HT1080 (cell line): Measurements from ENCODE around the gene ERFL. TPM values are rescaled to one million over a fixed set of nuclear protein-coding genes. Genes with fewer than 3 reads are reported as not detected.
"Not testable (repeated sequence)": the region's sequence is repeated elsewhere in the genome, so short reads cannot be mapped to it uniquely, and the experiment has no call there.

Experiments
- DNase-seq: peaks from one replicate; pipeline ENCODE4 v3.0.0-alpha.2; 2015; ENCODE audit warnings: low read depth
- total RNA-seq: library from RNA; depleted of rRNA; stranded (reverse); fragments of >200 nt; shearing (Covaris generic); gene quantifications from 2 replicates; pipeline ENCODE4 v1.2.3, GENCODE V29; 2014

ERFL gene
- total RNA-seq, 1 experiment from 2014 or later = 0.72 TPM

DNA sequence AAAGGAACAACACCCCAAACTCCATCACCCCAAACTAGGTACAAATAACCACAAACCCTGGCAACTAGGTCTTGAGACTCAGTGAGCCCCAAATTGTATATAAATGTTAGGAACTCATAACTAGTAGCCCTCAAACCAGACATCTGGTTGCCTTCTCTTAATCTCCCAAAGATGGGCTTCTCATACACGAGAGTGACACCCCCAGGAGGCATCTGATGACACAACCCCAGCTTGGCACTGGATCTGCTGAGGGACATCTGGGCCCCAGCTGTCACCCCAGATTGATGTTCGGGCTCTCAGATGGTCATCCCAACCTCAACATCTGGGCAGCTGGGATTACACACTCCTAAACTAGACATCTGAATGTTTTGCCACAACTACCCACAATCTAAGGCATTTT is 16.1 kb upstream of the ERFL start:
- no peak for DNase-seq

DNA sequence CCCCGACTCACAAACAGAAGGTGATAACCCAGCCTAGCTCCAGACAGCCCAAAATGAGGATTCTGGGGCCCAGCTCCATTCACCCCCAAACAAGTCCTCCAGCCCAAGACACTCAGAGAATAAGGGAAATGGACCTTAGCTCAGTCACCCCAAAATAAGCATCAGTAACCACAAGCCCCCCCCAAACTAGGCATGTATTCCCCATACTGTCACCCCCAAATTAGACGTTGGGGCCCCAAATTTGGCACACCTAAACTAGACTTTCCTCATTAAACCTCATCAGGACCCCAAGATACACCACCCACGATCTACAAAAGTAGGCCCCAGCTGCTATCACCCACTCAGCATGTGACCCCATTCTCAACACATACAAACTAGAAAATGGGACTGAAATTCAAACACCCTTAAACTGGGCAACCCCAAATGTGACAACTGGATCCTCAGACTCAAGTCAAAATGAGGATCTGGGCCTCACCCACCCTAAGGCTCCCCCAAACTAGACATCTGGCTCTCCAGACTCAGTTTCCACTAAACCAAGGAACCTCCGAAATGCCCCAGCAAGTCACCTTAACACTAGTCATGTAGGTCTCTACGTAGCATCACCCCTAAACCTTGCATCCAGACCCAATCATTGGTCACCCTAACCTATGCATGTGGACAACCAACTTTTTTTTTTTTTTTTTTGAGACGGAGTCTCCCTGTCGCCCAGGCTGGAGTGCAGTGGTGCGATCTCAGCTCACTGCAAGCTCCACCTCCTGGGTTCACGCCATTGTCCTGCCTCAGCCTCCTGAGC is 13.4 kb upstream of the ERFL start:
- DNase-seq = no peak

DNA sequence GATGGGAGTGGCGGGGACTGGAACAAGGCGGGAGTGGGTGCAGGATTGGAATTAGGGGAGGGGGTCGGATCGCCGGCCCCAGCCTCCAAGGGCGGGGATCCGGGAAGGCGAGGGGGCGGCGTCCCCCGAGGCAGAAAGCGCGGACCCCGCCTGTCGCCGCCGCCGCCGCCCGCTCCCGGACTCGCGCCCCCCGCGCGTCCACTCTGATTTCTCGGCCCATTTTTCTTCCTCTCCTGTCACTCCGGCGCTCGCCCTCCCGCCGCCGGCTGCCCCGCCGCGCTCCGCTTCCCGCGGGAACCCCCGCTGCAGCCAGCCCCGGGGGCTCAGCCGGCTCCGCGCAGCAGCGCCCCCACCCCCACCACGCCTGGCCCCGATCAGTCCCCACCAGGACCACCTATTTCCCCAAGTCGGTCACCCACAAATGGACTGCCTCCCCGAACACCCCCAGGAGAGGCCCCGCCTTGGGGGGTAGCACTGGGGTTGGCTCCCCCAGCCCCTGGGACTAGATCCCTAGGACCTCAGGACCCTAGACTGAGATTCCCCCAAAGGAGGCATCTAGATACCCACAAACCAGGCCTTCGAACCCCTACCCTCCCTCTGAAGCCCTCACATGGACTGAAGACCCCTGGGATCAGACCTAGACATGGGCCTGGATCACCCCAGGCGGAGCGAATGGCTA is 12.6 kb upstream of the ERFL start:
- no peak for DNase-seq

DNA sequence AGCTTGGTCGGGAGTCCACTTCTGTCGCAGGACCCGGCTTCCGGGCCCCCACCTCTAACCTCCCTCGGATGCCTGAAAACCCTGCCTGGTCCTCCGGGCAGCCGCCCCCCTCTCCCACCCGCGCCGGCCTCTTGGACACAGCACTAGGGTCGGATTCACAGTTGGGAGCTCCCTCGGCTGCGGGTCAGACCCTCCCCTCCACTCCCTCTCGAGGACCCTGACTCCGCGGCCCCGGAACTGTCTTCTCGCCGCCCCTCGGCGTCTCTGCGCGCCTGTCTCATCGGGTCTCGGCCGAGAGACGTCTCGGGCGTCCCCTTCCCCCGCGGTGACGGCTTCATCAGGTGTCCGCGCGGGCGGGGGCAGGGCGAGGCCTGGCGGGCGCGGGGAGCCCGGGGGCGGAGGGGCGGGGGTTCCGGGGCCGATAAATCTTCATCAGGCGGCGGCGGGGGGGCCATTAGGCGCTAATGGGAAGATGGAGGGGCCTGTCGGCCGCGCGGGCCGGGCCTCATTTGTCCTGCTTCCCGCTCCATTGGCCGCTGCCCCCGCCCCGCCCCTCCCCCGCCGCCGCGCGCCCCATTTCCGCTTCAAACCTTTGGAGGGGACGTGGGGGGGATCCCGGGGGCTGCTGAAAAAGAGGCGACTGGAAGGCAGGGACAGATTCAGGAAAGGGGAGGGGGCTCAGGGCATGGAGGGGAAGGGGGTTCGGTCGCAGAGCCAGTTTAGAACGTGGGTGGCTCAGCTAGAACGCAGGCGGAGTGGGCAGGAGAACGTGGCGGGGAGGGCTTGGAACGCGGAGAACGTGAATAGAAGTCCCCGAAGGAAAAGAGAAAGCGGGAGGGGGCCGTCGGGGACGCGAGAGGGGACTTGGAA is 11.8 kb upstream of the ERFL start:
- peak; percentile 31 for DNase-seq

DNA sequence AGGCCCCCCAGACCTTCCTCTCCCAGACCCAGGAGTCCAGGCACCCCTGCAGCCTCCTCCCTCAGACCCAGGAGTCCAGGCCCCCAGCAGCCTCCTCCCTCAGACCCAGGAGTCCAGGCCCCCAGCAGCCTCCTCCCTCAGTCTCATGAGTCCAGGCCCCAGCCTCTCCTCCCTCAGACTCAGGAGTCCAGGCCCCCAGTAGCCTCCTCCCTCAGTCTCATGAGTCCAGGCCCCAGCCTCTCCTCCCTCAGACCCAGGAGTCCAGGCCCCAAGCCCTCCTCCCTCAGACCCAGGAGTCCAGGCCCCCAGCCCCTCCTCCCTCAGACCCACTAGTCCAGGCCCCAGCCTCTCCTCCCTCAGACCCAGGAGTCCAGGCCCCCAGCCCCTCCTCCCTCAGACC is 11.0 kb upstream of the ERFL start:
- DNase-seq = not testable (repeated sequence)

DNA sequence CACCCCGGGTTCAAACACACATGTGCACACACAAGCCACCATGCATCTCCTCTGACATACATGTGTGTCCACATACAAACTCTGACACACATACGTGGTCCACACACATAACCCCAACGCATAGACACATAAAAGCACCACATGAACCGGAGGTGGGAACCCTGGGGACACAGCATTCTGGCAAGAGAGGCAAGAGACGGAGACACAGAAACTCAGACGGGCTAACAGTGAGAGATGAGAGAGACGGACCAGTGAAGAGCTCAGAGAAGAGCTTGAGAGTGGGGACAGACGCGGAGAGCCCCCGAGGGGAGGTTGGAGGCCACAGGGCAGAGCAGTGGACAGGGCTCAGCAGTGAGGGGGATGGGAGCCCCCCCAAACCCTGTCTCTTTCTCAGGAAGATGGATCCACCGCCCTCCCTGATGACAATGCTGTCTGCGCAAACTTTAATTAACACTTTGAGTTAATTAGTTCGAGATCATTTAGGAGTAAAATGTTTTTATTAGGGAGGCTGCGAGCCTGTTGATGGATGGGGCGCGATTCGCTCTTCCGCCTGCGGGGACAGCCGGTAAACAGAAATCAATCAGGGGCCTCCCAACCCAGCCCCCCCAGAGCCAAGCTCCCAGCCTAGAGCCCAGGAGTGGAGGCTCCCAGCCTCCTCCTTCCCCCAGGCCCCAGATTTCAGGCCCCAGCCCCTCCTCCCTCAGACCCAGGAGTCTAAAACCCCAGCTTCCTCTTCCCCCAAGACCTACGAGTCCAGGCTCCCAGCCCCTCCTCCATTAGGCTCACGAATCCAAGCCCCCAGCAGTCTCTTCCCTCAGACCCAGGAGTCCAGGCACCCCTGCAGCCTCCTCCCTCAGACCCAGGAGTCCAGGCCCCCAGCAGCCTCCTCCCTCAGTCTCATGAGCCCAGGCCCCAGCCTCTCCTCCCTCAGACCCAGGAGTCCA is 9.5 kb upstream of the ERFL start:
- no peak for DNase-seq

DNA sequence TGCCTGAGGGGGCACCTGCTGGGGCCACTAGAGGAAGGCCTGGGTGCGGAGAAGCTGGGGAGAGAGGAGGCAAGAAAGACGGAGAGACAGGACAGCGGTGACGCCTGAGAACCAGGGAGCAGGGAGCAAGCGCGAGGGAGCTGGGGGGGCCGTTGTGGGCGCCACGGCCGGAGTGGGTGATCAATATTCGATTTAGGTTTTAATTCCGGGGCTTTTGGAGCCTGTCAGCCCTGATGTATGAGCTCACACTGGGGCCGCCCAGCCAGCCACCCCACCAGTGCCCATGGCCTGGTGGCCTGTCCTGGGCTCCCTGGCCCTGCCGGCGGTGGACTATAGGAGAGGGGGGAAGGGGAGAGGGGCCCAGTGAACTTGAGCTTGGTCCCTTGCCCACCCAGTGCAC is 8.7 kb upstream of the ERFL start:
- no peak for DNase-seq

DNA sequence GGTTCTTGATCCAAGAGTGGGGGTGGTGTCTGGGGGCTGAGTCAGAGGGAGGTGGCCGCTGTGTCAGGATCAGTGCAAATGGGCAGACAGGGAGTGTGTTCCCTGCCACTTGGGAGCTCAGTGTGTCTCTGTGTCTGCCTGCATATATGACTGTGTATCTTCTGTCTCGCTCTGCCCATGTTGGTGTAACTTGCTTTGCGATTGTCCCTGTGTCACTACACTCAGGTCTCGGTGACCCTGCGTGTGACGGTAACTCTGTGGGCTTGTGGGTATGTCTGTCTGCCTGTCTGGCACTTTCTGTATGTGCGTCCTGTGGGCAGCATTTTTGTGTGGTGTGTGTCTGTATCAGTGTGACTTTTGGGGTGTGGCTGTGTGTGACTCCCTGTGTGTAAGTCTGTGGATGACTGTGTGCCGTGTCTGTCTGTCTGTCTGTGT is 8.2 kb upstream of the ERFL start:
- peak; percentile 39 for DNase-seq

DNA sequence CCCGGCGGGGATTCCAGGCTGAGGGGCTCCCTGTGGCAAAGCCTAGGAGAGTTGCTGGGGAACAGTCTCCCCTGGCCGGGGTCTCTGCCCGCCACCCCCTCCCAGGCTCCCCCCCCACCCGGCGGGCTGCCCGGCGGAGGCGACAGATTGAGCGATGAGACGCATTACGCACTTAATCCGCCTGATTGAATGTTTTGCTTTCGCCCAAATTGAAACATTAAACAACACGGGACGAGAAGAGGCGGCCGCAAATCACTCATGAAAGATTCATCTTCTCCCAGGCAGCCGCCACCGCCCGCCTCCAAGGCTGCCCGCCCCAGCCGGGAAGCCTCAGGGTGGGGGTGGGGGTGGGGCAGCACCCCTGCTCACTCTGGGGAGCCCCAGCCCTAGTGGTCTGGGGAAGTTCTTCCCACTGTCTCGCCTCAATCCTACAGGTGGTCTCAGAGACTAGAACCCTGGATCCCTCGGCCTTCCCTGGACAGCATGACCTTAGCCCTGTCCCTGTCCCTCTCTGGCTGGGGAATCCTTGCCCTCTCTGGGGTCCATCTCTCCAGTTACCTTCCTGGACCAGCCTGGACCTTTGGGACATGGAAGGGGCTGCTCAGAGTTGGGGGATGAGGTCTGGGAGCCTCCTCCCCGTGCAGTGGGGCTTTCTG is 7.6 kb upstream of the ERFL start:
- no peak for DNase-seq

DNA sequence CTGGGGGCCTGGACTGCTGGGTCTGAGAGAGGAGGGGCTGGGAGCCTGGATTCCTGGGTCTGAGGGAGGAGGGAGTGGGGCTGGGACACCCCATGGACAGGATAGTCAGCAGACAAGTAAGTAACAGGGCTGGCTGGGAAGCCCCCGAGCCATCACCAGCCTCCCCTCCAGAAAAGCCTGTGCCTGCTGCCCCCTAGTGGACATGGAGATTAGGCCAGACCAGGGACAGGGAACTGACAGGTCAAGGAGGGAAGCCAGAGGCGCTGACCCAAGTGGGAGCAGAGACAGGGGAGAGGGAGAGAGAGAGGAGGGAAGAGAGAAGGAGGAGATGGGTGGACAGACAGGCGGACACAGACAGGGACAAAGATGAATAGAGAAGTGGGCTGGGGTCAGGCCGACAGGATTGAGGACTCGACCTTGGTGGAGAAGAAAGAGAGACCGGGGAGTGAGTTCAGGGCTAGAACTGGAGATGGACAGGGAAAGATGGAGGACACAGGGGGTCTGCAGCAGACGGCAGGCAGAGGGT is 6.7 kb upstream of the ERFL start:
- peak; percentile 57 for DNase-seq

DNA sequence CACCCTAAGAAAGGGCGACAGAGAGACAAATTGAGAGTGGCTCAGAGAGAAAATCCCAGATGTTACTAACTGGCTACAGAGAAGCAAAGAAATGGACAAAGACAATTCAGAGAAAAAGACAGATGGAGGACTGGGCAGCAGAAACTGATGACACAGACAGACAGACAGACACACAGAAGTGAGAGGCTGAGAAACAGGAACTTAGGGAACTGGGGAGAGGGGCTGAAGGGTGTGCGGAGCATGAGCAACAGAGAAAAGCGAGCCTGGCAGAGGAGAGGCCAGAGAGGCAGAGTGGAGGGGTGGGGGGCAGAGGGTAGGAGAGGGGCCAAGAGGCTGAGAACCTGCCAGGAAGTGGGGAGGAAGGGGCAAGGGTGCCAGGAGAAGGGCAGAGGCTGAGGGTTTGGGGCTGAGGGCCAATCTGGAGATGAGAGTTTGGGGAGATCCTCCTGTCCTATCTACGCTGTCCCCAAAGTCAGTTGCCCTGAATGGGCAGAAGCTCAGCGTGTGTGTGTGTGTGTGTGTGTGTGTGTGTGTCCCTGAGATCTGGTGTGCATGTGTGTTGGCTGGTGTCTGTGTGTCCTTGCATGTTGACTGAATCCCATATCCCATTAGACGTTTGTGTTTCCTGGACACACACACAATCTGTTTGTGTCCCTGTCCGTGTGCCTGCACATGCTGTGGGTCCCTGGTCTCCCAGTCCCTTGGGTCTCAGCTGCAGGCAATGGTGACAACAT is 5.6 kb upstream of the ERFL start:
- DNase-seq = no peak

DNA sequence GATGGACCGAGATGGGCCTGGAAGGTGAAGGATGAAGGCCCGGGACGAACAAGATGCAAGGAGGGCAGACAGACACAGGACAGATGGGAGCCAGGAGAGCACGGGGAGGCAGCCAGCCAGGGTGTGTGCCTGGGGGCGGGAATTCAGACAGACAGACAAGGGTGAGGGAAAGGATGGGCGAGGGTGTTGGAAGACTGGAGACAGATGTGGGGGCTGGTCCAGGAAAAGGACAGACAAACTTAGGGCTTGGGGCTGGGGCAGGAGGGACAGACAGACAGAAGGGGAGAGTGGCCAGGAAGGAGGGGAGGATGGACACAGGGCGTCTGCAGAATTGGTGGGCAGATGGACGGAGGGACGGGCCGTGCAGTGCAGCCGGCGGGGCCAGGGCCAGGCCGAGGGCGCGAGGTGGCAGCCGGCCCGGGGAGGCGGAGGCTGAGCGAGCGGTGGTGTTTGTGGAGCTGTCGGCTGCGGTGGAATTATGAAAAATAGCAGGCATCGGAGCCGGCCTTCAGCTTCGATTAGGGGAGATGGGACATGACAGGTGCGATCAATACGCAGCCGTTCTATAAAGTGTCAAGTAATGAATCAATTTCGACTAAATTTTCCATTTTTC is 4.6 kb upstream of the ERFL start:
- no peak for DNase-seq

DNA sequence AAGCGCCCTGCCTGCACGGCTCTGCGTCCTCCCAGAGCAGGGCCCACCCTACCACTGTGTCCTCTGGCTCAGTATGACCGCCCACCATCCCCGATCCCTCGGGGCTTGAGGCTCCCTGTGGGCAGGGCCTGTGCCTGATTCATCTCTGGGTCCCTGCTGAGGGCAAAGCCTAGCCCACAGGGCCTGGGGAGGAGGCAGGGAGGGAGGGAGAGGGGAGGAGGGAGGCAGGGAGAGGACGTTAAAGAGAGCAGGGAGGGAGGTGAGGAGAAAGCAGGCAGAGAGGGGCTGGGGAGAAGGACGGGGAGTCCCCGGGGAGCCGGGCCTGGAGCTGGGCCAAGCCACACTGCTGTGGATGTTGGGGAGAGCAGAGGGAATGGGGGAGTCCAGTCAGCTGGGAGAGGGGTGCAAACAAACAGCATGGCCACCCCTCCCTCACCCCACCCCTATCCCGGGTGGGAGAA is 4.0 kb upstream of the ERFL start:
- DNase-seq = no peak

DNA sequence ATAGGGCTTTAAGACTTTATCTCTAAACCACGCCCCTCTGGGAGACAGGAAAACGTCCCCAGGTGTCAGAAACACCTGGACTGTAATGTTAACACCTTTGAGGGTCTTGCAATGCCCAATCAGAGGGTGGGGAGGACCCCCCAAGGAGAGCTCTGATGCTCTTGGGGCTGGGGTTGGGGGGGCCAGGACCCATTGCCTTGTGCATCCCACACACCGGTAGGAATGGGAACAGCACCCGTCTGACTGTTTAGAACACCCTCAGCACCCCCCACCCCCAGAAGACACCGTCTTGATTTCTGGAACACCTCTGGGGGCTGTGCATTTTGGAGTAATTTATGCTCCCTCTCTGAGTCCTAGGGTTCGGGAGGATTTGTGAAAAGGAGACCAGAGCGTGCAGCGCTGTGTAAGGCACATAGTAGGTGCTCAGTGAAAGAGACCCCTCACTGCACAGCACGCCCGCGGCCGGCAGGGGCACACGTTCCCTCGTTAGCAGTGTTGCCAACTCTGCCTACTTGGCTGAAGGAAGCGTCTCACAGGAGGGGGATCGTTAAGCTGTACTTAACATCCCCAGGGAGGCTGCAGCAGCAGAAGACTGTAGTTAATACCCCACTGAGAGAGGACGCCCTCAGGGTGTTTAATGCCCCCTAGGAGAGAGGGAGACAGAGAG is 2.8 kb upstream of the ERFL start:
- no peak for DNase-seq

DNA sequence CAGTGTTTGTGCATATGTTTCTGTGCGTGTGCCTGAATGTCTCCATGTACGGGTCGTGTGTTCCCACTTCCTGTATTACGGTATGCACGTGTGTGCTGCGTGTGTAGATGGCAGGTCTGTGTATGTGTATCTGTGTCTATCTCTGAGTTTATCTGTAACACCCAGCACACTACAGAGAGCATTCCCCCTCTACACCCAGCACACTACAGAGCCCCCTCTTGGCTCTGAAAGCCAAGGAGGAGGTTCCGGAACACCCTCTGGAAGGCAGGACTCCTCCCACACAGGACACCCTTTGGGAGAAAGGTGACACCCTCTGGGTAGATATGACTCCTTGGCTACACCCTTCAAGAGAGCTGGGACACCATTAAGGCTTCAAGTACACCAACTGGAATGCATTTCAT is 2.1 kb upstream of the ERFL start:
- DNase-seq = no peak

DNA sequence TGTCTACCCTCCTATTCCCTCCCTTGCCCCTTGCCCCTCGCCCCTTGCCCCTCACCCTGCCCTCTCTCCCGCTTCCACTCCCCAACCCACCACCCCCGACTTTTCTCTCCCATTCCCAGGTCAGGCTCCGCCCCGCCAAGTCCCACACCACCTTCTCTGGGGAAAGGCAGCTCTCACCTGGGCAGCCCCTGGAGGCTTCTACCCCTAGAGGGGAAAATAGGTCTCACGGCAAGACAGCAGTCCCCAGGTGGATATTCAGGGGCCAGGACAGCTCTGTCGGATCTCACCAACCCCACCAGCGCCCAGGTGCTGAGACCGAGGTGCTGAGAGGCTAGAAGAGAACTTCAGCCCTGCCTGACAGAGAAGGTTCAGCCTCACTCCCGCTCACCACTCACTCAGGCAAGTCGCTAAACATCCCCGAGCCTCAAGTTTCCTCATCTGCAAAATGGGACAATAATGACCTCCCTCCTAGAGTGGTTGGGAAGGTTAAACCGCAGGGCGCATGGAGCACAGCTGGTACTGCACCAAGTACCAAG is 1.4 kb upstream of the ERFL start:
- DNase-seq = no peak

DNA sequence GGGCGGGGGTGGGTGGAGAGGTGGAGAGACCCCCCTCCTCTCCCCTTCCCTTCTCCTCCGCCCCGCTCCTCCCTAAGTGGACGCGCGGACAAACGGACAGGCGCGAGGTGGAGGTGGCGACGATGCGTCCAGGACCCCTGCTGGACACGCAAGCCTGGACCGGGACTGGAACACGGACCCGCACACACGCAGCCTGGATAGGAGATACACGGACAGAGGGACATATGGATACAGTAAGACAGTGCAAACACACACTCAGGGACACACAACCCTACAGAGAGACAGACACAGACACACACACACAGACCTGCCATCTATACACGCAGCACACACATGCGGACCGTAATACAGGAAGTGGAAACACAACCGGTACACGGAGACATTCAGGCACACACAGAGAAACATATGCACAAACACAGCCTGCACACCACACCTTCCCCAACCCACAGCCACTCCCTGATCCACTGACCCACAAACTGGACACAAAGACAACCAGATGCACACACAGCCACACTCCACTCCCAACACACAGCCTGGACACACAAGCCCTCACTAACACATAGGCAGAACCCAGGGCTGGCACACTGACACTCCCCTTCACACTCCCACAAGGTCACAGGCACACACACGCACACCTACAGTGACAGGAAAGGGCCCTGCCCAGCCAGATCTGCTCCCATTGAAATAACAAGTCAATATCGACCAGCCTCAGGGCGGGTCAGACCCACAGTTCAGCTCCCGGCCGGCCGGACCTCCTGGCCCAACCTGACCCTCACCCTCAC is 696 bp upstream of the ERFL start:
- no peak for DNase-seq
